GM12878 (cell line): ENCODE results near the gene NEO1. TPM values are rescaled to one million over a fixed set of nuclear protein-coding genes. Genes with fewer than 3 reads are reported as not detected.

Experiments used
- ATAC-seq: fragments of 200-7000 bp; cut with Tn5 transposase; 3 replicates; pipeline ENCODE4 v1.9.1; 2020; ENCODE audit warnings: mild to moderate bottlenecking, moderate library complexity
- BruUV-seq: library from RNA; stranded (reverse); fragments of 400-500 nt; replicated peaks from 2 replicates; lab custom pipeline; 2021; lab: Mats Ljungman, UMichigan
- CTCF ChIA-PET: fragments of 300-600 bp; sonication (Branson Sonifier 250); formaldehyde crosslinking; extraction: SDS; loops from one replicate; lab custom pipeline; 2021; ENCODE audit warnings: inconsistent platforms; lab: Yijun Ruan, JAX
- POLR2A ChIA-PET: fragments of 350-600 bp; formaldehyde crosslinking; extraction: SDS; loops from one replicate; lab custom pipeline; 2021; ENCODE audit warnings: inconsistent platforms; lab: Charles Lee
- RAD21 ChIA-PET: fragments of 300-600 bp; sonication (Branson Sonifier 250); formaldehyde crosslinking; loops from one replicate; lab custom pipeline; 2023; ENCODE audit warnings: antibody characterized with exemption; ENCODE audit not compliant: unreplicated experiment; lab: Charles Lee
- SMC1A ChIA-PET: fragments of 300-600 bp; sonication (Branson Sonifier 250); formaldehyde crosslinking; loops from one replicate; lab custom pipeline; 2023; ENCODE audit not compliant: unreplicated experiment, uncharacterized antibody; lab: Charles Lee
- DNase-seq: peaks from one replicate; pipeline ENCODE4 v3.0.0-alpha.2; 2011; ENCODE audit warnings: low read depth, low spot score
- FAIRE-seq: peaks from 3 replicates; lab custom pipeline; 2011; peaks lifted over from hg19 to GRCh38; lab: Jason Lieb, UNC
- H2AFZ ChIP-seq: 2 replicates; pipeline ENCODE4 v1.6.0; 2011; ENCODE audit warnings: low read depth, low read length, control low read depth; ENCODE audit not compliant: control insufficient read depth
- H3K27ac ChIP-seq: 2 replicates; pipeline ENCODE4 v1.5.1; 2011; ENCODE audit warnings: control low read depth; ENCODE audit not compliant: control insufficient read depth, insufficient read depth
- H3K27me3 ChIP-seq, 2 experiments: replicated peaks in 1 of 2; 2 replicates each; pipeline versions ENCODE4 v1.6.0 to v1.6.1; 2011; ENCODE audit warnings: low read length in 1 of 2; ENCODE audit not compliant: control insufficient read depth in 2 of 2, insufficient read depth in 2 of 2
- H3K36me3 ChIP-seq, 2 experiments: 2 replicates each; pipeline ENCODE4 v1.5.1; 2011; ENCODE audit warnings: low read length in 1 of 2; ENCODE audit not compliant: control insufficient read depth in 2 of 2, insufficient read depth in 2 of 2
- H3K4me1 ChIP-seq: 2 replicates; pipeline ENCODE4 v1.6.1; 2011; ENCODE audit warnings: mild to moderate bottlenecking, low read length, moderate library complexity, mixed read lengths; ENCODE audit not compliant: control insufficient read depth, insufficient read depth
- H3K4me2 ChIP-seq: 2 replicates; pipeline ENCODE4 v1.6.0; 2011; ENCODE audit warnings: control low read depth; ENCODE audit not compliant: control insufficient read depth, insufficient read depth
- H3K4me3 ChIP-seq: fragments of 200-600 bp; sonication (generic); 2 replicates; pipeline ENCODE4 v1.5.1; 2016
- H3K79me2 ChIP-seq: 2 replicates; pipeline ENCODE4 v1.6.0; 2011; ENCODE audit warnings: low read length; ENCODE audit not compliant: control insufficient read depth, insufficient read depth
- H3K9ac ChIP-seq: 2 replicates; pipeline ENCODE4 v1.8.0; 2011; ENCODE audit warnings: low read length, control low read depth, mixed read lengths; ENCODE audit not compliant: control insufficient read depth, insufficient read depth
- H3K9me3 ChIP-seq: replicated peaks from 3 replicates; pipeline ENCODE4 v1.5.1; 2011; ENCODE audit warnings: mild to moderate bottlenecking, low read length; ENCODE audit not compliant: control insufficient read depth, insufficient read depth
- H4K20me1 ChIP-seq: 2 replicates; pipeline ENCODE4 v1.6.0; 2011; ENCODE audit not compliant: control insufficient read depth, insufficient read depth
- BHLHE40 ChIP-seq, 2 experiments: fragments of 450-650 bp in 1 of 2; IDR thresholded peaks; 2 replicates each; pipeline ENCODE4 v1.6.1; 2011 to 2017; ENCODE audit warnings: low read depth in 2 of 2, borderline replicate concordance in 1 of 2, improper control_type of control experiment in 1 of 2, low read length in 1 of 2, mild to moderate bottlenecking in 1 of 2
- BRCA1 ChIP-seq: IDR thresholded peaks from 2 replicates; pipeline ENCODE4 v1.6.1; 2011; ENCODE audit warnings: low read depth, low read length, improper control_type of control experiment
- DPF2 ChIP-seq: fragments of 450-650 bp; IDR thresholded peaks from 2 replicates; pipeline ENCODE4 v1.6.1; 2017; ENCODE audit warnings: mild to moderate bottlenecking
- MEF2B ChIP-seq: fragments of 450-650 bp; IDR thresholded peaks from 2 replicates; pipeline ENCODE4 v1.6.1; 2018; ENCODE audit warnings: mild to moderate bottlenecking, moderate library complexity; ENCODE audit not compliant: partially characterized antibody, poor library complexity, severe bottlenecking
- NFYA ChIP-seq: IDR thresholded peaks from 2 replicates; pipeline ENCODE4 v1.6.1; 2011; ENCODE audit warnings: low read depth, mild to moderate bottlenecking, low read length, improper control_type of control experiment, borderline replicate concordance
- RB1 ChIP-seq: fragments of 450-650 bp; formaldehyde crosslinking; IDR thresholded peaks from 2 replicates; pipeline ENCODE4 v1.6.1; 2017; ENCODE audit warnings: mild to moderate bottlenecking, borderline replicate concordance
- ZNF384 ChIP-seq: IDR thresholded peaks from 2 replicates; pipeline ENCODE4 v1.6.1; 2012; ENCODE audit warnings: low read depth, mild to moderate bottlenecking, low read length, improper control_type of control experiment, borderline replicate concordance
- WGBS: methylation state at CpG from one replicate; pipeline ENCODE4 v1.1.6; 2016; ENCODE audit warnings: low lambda C conversion rate; ENCODE audit not compliant: insufficient replicate concordance, insufficient coverage; ENCODE audit errors: missing lambda C conversion rate; 5-methylcytosine and 5-hydroxymethylcytosine counted together
- in situ Hi-C: fragments of 300-500 bp; cut with MboI; formaldehyde crosslinking; loops from 9 replicates; pipeline ENCODE4 v1.14.3; 2018; ENCODE audit warnings: mixed read lengths
- intact Hi-C: fragments of 100-400 bp; cut with micrococcal nuclease; formaldehyde crosslinking; loops from one replicate; pipeline ENCODE4 v1.14.2; 2022; ENCODE audit not compliant: unreplicated experiment
- polyA plus RNA-seq, 11 experiments: library from polyadenylated mRNA; depleted of rRNA in 4 of 11; unstranded in 6 of 11; stranded (reverse) in 5 of 11; fragments of >200 nt; fragmentation: Nextera tagmentation in 4 of 11; fragmentation: Illumina TruSeq in 1 of 11; extraction: Ambion mirVana in 4 of 11; extraction: Trizol in 1 of 11; gene quantifications; 1 replicate in 1 of 11; 2 replicates in 10 of 11; pipeline versions ENCODE4 v1.2.1 to v1.2.3, GENCODE V29; 2011 to 2016; ENCODE audit warnings: inconsistent platforms in 2 of 11, missing spikeins in 2 of 11, low read depth in 1 of 11
- total RNA-seq, 4 experiments: library from RNA; depleted of rRNA in 3 of 4; stranded (reverse); fragments of >200 nt in 3 of 4; fragmentation: Illumina TruSeq in 1 of 4; extraction: Trizol in 1 of 4; gene quantifications; 2 replicates each; pipeline versions ENCODE4 v1.2.1 to v1.2.3, GENCODE V29; 2013 to 2021
- TF ChIP-seq, protein P1 (sequence below): fragments of 450-650 bp; IDR thresholded peaks from 2 replicates; pipeline ENCODE4 v1.6.1; 2016; ENCODE audit warnings: mild to moderate bottlenecking, moderate library complexity, borderline replicate concordance
- TF ChIP-seq, protein P2 (sequence below): fragments of 450-650 bp; IDR thresholded peaks from 2 replicates; pipeline ENCODE4 v1.6.1; 2016; ENCODE audit warnings: mild to moderate bottlenecking
- TF ChIP-seq, protein P3 (sequence below): IDR thresholded peaks from 2 replicates; pipeline ENCODE4 v1.6.1; 2012; ENCODE audit warnings: low read length, inconsistent platforms
- TF ChIP-seq, protein P4 (sequence below): IDR thresholded peaks from 2 replicates; pipeline ENCODE4 v1.6.1; 2012; ENCODE audit warnings: mild to moderate bottlenecking, low read depth, low read length

Gene NEO1
- total and polyA plus RNA-seq, 10 of the 15 experiments (the other 5 are each of a cell fraction or from before 2014, with no cell fraction given), result 0.03 to 2.0 (median 0.32) TPM

DNA sequence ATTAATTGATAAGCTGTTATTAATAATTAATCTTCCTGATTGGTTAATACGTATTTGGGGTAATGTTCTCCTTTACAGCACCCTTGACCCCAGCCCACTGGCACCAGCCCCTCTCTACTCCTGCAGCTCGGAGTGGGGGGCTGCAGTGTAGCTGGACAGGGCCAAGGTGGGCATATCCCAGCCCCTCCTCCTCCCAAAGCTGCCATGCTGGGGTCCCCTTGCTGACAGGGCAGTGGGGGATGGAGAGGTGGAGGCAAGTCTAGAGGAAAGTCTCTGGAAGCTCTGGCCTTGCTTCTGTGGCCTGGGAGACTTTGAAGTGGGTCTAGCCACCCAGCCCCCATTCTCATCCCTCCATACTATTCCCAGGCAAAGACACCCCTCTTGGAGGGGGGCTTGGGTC, 280.7 kb downstream of the NEO1 start (continued):
- TF ChIP-seq, protein P1, sequence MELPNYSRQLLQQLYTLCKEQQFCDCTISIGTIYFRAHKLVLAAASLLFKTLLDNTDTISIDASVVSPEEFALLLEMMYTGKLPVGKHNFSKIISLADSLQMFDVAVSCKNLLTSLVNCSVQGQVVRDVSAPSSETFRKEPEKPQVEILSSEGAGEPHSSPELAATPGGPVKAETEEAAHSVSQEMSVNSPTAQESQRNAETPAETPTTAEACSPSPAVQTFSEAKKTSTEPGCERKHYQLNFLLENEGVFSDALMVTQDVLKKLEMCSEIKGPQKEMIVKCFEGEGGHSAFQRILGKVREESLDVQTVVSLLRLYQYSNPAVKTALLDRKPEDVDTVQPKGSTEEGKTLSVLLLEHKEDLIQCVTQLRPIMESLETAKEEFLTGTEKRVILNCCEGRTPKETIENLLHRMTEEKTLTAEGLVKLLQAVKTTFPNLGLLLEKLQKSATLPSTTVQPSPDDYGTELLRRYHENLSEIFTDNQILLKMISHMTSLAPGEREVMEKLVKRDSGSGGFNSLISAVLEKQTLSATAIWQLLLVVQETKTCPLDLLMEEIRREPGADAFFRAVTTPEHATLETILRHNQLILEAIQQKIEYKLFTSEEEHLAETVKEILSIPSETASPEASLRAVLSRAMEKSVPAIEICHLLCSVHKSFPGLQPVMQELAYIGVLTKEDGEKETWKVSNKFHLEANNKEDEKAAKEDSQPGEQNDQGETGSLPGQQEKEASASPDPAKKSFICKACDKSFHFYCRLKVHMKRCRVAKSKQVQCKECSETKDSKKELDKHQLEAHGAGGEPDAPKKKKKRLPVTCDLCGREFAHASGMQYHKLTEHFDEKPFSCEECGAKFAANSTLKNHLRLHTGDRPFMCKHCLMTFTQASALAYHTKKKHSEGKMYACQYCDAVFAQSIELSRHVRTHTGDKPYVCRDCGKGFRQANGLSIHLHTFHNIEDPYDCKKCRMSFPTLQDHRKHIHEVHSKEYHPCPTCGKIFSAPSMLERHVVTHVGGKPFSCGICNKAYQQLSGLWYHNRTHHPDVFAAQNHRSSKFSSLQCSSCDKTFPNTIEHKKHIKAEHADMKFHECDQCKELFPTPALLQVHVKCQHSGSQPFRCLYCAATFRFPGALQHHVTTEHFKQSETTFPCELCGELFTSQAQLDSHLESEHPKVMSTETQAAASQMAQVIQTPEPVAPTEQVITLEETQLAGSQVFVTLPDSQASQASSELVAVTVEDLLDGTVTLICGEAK, result no peak

DNA sequence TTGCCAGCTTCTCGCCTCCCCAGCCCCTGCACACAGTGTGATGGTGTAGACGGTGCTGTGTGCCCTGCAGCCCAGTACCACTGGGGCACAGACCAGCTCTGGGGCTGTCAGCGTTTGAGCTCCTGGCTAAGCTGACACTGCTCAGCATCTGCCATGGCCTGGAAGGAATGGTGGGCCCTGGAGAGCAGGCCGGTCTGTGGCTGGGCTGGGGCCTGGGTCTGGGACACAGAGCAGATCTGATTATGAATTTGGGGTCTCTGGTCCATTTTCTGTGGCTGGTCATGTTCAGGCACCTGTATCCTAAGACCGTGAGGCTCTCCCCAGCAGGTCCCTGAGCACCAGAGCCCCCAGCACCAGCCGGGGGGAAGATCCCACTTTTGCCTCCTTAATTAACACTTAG, 281.8 kb downstream of the NEO1 start:
- Histone ChIP-seq H3K9me3 (no peaks in the 10 kb centered on the region), H3K27me3 (no peaks in the 10 kb centered on the region; a peak in 3 of 4 replicates), H3K4me3 (no peak overlapping the region), H3K9ac (no peak overlapping the region), H3K27ac (no peak overlapping the region), H3K4me1 (no peaks in the 10 kb centered on the region), H3K36me3 (no peaks in the 10 kb centered on the region), H4K20me1 (no peaks in the 10 kb centered on the region), H3K4me2 (no peak overlapping the region), H3K79me2 (no peaks in the 10 kb centered on the region), H2AFZ (no peak overlapping the region)
- BruUV-seq, result no TSS peak
- RAD21 ChIA-PET, result no interaction called here
- 5% methylated on average over 6 of the region's 6 CpGs for WGBS
- intact Hi-C loops (no loop called here), in situ Hi-C loops (no loop called here)
- DNase-seq (no peak), ATAC-seq (no peak), FAIRE-seq (no peak)
- POLR2A ChIA-PET, result no interaction called here
- CTCF ChIA-PET, result no interaction called here
- SMC1A ChIA-PET, result no interaction called here
- TF ChIP-seq DPF2 (no peak), BRCA1 (no peak), MEF2B (no peak), BHLHE40 (IDR thresholded peaks at IDR 0.05; ENCODE audit: borderline replicate concordance in 1 of 2, low read depth in 2 of 2, low read length in 1 of 2) (no peak), ZNF384 (no peak), NFYA (no peak), RB1 (no peak)
- TF ChIP-seq, protein P2, sequence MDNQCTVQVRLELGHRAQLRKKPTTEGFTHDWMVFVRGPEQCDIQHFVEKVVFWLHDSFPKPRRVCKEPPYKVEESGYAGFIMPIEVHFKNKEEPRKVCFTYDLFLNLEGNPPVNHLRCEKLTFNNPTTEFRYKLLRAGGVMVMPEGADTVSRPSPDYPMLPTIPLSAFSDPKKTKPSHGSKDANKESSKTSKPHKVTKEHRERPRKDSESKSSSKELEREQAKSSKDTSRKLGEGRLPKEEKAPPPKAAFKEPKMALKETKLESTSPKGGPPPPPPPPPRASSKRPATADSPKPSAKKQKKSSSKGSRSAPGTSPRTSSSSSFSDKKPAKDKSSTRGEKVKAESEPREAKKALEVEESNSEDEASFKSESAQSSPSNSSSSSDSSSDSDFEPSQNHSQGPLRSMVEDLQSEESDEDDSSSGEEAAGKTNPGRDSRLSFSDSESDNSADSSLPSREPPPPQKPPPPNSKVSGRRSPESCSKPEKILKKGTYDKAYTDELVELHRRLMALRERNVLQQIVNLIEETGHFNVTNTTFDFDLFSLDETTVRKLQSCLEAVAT, result no peak
- TF ChIP-seq, protein P3, sequence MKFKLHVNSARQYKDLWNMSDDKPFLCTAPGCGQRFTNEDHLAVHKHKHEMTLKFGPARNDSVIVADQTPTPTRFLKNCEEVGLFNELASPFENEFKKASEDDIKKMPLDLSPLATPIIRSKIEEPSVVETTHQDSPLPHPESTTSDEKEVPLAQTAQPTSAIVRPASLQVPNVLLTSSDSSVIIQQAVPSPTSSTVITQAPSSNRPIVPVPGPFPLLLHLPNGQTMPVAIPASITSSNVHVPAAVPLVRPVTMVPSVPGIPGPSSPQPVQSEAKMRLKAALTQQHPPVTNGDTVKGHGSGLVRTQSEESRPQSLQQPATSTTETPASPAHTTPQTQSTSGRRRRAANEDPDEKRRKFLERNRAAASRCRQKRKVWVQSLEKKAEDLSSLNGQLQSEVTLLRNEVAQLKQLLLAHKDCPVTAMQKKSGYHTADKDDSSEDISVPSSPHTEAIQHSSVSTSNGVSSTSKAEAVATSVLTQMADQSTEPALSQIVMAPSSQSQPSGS, result no peak
- TF ChIP-seq, protein P4, sequence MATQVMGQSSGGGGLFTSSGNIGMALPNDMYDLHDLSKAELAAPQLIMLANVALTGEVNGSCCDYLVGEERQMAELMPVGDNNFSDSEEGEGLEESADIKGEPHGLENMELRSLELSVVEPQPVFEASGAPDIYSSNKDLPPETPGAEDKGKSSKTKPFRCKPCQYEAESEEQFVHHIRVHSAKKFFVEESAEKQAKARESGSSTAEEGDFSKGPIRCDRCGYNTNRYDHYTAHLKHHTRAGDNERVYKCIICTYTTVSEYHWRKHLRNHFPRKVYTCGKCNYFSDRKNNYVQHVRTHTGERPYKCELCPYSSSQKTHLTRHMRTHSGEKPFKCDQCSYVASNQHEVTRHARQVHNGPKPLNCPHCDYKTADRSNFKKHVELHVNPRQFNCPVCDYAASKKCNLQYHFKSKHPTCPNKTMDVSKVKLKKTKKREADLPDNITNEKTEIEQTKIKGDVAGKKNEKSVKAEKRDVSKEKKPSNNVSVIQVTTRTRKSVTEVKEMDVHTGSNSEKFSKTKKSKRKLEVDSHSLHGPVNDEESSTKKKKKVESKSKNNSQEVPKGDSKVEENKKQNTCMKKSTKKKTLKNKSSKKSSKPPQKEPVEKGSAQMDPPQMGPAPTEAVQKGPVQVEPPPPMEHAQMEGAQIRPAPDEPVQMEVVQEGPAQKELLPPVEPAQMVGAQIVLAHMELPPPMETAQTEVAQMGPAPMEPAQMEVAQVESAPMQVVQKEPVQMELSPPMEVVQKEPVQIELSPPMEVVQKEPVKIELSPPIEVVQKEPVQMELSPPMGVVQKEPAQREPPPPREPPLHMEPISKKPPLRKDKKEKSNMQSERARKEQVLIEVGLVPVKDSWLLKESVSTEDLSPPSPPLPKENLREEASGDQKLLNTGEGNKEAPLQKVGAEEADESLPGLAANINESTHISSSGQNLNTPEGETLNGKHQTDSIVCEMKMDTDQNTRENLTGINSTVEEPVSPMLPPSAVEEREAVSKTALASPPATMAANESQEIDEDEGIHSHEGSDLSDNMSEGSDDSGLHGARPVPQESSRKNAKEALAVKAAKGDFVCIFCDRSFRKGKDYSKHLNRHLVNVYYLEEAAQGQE, result no peak
